PC-3 (cell line): ENCODE results near the gene RBM4B. TPM values are rescaled to one million over a fixed set of nuclear protein-coding genes. Genes with fewer than 3 reads are reported as not detected.

ENCODE experiments used
- ATAC-seq: fragments of 200-7000 bp; cut with Tn5 transposase; 2 replicates; pipeline ENCODE4 v1.9.1; 2020; ENCODE audit warnings: mild to moderate bottlenecking, moderate library complexity
- BruUV-seq: library from RNA; stranded (reverse); fragments of 400-500 nt; replicated peaks from 2 replicates; lab custom pipeline; 2021; lab: Mats Ljungman, UMichigan
- CTCF ChIA-PET: fragments of 300-600 bp; sonication (Branson Sonifier 250); formaldehyde crosslinking; loops from one replicate; lab custom pipeline; 2022; ENCODE audit warnings: antibody characterized with exemption; lab: Charles Lee
- POLR2A ChIA-PET: fragments of 300-600 bp; sonication (Branson Sonifier 250); formaldehyde crosslinking; loops from one replicate; lab custom pipeline; 2022; ENCODE audit warnings: antibody characterized with exemption; ENCODE audit not compliant: unreplicated experiment; lab: Charles Lee
- DNase-seq: peaks from one replicate; pipeline ENCODE4 v3.0.0-alpha.2; 2015
- H2AFZ ChIP-seq: fragments of 300-600 bp; sonication (generic); 2 replicates; pipeline ENCODE4 v1.6.0; 2016; ENCODE audit warnings: antibody characterized with exemption, low read length
- H3F3A ChIP-seq: fragments of 300-600 bp; sonication (generic); one replicate; pipeline ENCODE4 v1.6.0; 2017; ENCODE audit warnings: antibody characterized with exemption, low read length, control low read depth, mild to moderate bottlenecking; ENCODE audit not compliant: unreplicated experiment
- H3K27ac ChIP-seq: fragments of 300-600 bp; sonication (generic); 2 replicates; pipeline ENCODE4 v1.5.1; 2016; ENCODE audit warnings: mild to moderate bottlenecking, low read length
- H3K27me3 ChIP-seq: fragments of 300-600 bp; sonication (generic); 2 replicates; pipeline ENCODE4 v1.6.1; 2016; ENCODE audit warnings: low read length, mixed read lengths
- H3K36me3 ChIP-seq: fragments of 300-600 bp; sonication (generic); 2 replicates; pipeline ENCODE4 v1.6.1; 2016; ENCODE audit warnings: low read depth, mixed run types, low read length, mixed read lengths
- H3K4me1 ChIP-seq: fragments of 300-600 bp; sonication (generic); 2 replicates; pipeline ENCODE4 v1.5.1; 2016; ENCODE audit warnings: low read length; ENCODE audit not compliant: insufficient read depth
- H3K4me2 ChIP-seq: fragments of 300-600 bp; sonication (generic); 2 replicates; pipeline ENCODE4 v1.6.0; 2016; ENCODE audit warnings: low read length
- H3K4me3 ChIP-seq: fragments of 300-600 bp; sonication (generic); 2 replicates; pipeline ENCODE4 v1.5.1; 2016; ENCODE audit warnings: mild to moderate bottlenecking, low read length, mixed read lengths
- H3K79me2 ChIP-seq: fragments of 300-600 bp; sonication (generic); 2 replicates; pipeline ENCODE4 v1.6.1; 2017; ENCODE audit warnings: low read length, mixed read lengths
- H3K9ac ChIP-seq: fragments of 300-600 bp; sonication (generic); 2 replicates; pipeline ENCODE4 v1.6.0; 2016; ENCODE audit warnings: mild to moderate bottlenecking, low read length
- H3K9me2 ChIP-seq: fragments of 300-600 bp; sonication (generic); replicated peaks from 2 replicates; pipeline ENCODE4 v1.6.1; 2016; ENCODE audit warnings: mixed run types, low read length, mixed read lengths
- H3K9me3 ChIP-seq: fragments of 300-600 bp; sonication (generic); 2 replicates; pipeline ENCODE4 v1.6.1; 2016; ENCODE audit warnings: low read length, mixed read lengths
- H4K20me1 ChIP-seq: fragments of 300-600 bp; sonication (generic); 2 replicates; pipeline ENCODE4 v1.6.1; 2016; ENCODE audit warnings: low read length, mixed read lengths
- EZH2 ChIP-seq: fragments of 300-600 bp; sonication (generic); IDR thresholded peaks from one replicate; pipeline ENCODE4 v1.6.1; 2017; ENCODE audit warnings: antibody characterized with exemption, mild to moderate bottlenecking, low read length; ENCODE audit not compliant: unreplicated experiment
- EZH2phosphoT487 ChIP-seq: fragments of 300-600 bp; sonication (generic); IDR thresholded peaks from 2 replicates; pipeline ENCODE4 v1.6.1; 2018; ENCODE audit warnings: mild to moderate bottlenecking, antibody characterized with exemption, low read length, borderline replicate concordance
- intact Hi-C: fragments of 100-400 bp; cut with micrococcal nuclease; formaldehyde crosslinking; loops from 2 replicates; pipeline ENCODE4 v1.9.0; 2023
- total RNA-seq: library from RNA; depleted of rRNA; stranded (reverse); fragments of >200 nt; gene quantifications from 2 replicates; pipeline ENCODE4 v1.2.3, GENCODE V29; 2014
- TF ChIP-seq, protein P1 (sequence below): fragments of 300-600 bp; sonication (generic); conservative IDR thresholded peaks from 2 replicates; pipeline ENCODE4 v1.5.1; 2017; ENCODE audit warnings: antibody characterized with exemption, low read depth, mild to moderate bottlenecking, low read length

RBM4B gene
- total RNA-seq, 1 experiment from 2014 or later: 40.2 TPM

DNA sequence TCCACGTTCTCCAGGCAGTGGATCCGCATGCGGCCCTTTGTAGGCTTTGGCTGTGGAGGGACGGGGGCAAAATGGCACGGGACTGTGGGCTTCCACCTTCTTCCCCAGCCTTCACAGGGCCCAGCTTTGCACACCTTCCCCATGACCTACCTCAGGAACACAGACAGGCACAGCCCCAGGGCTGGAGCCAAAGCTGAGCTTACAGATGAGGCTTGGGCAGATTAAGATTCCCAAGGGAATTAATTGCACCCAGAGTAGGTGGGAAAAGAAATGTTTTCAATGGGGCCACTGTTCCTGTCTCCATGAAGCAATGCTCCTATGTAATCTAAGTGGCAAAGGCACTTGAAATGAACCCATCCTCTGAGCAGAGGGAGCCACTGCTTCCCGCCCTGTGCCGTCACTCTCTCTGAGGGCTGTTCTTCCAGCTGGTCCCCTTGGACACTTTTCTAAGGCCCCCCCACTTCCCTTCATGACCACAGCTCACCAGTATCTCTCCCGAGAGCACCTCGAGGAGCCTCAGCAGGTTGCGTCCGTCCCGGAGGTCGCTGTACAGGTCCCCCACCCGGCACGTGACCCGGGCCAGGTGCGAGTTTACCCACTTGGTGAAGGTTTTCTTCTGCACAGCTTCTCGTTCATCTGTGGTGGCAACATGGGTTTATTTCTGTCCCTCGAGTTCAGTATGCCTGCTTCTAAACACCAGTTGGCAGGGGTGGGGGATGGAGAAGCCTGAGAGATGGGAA is 37.8 kb upstream of the RBM4B start:
- Histone ChIP-seq H4K20me1 (no peaks in the 10 kb centered on the region), H3K36me3 (peaks cover 48% of the 10 kb centered on the region), H3F3A (no peaks in the 10 kb centered on the region), H3K4me3 (no peak overlapping the region), H3K79me2 (peaks cover 6% of the 10 kb centered on the region), H3K27me3 (no peaks in the 10 kb centered on the region), H3K9me3 (no peaks in the 10 kb centered on the region), H3K4me2 (no peak overlapping the region), H3K9me2 (no peaks in the 10 kb centered on the region), H2AFZ (no peak overlapping the region), H3K27ac (no peak overlapping the region), H3K9ac (no peak overlapping the region), H3K4me1 (peaks cover 18% of the 10 kb centered on the region)
- no peak for DNase-seq
- no TSS peak for BruUV-seq
- POLR2A ChIA-PET: no interaction called here
- intact Hi-C loops: no loop called here
- CTCF ChIA-PET: no interaction called here
- no peak for ATAC-seq
- TF ChIP-seq EZH2 (no peak), EZH2phosphoT487 (no peak)

DNA sequence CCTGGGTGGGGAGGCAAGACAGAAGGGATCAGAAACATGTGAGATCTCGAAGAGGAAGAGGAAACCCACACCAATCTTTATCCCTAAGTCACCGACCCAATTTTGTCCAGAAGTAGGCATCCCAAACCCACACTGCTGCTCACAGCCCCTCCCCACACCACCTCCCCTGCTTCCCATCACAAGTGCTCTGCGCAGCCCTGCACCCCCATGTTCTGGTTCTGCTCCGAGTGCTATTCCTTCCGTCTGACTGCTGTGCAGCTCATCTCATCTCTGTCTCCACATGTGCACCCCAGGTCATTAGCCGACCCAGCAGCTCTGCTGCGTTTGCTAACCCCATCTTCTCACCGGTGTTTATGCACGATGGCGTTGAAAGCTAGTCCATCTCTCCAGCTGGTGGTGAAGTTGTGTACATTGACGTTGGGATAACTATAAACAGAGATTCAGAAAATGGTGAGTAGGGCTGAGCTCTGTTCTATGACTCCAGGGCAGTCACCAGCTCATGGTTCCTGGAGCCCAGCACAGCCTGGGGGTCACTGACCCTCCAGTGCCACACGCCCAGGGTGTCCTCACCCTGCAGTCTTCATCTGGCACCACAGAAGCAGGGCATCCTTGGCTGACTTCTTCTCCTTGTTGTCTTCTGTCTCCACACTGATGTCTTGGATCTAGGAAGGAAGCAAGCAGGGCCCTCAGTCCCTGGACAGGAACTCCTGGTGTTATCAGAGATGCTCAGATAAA is 36.2 kb upstream of the RBM4B start:
- Histone ChIP-seq H3K4me3 (no peak overlapping the region), H3K36me3 (peaks cover 48% of the 10 kb centered on the region), H3K4me2 (no peak overlapping the region), H3K9ac (no peak overlapping the region), H2AFZ (no peak overlapping the region), H3K9me2 (no peaks in the 10 kb centered on the region), H3K9me3 (no peaks in the 10 kb centered on the region), H3K27me3 (no peaks in the 10 kb centered on the region), H3K79me2 (no peaks in the 10 kb centered on the region), H4K20me1 (no peaks in the 10 kb centered on the region), H3F3A (no peaks in the 10 kb centered on the region), H3K27ac (no peak overlapping the region), H3K4me1 (peaks cover 2% of the 10 kb centered on the region; the same call in 1 of the 2 replicates)
- no peak for TF ChIP-seq EZH2phosphoT487
- TF ChIP-seq EZH2: no peak
- TF ChIP-seq, protein P1, sequence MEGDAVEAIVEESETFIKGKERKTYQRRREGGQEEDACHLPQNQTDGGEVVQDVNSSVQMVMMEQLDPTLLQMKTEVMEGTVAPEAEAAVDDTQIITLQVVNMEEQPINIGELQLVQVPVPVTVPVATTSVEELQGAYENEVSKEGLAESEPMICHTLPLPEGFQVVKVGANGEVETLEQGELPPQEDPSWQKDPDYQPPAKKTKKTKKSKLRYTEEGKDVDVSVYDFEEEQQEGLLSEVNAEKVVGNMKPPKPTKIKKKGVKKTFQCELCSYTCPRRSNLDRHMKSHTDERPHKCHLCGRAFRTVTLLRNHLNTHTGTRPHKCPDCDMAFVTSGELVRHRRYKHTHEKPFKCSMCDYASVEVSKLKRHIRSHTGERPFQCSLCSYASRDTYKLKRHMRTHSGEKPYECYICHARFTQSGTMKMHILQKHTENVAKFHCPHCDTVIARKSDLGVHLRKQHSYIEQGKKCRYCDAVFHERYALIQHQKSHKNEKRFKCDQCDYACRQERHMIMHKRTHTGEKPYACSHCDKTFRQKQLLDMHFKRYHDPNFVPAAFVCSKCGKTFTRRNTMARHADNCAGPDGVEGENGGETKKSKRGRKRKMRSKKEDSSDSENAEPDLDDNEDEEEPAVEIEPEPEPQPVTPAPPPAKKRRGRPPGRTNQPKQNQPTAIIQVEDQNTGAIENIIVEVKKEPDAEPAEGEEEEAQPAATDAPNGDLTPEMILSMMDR: no peak
- intact Hi-C loops: no loop called here
- POLR2A ChIA-PET: no interaction called here
- BruUV-seq: no TSS peak
- no peak for ATAC-seq
- CTCF ChIA-PET: no interaction called here
- no peak for DNase-seq

DNA sequence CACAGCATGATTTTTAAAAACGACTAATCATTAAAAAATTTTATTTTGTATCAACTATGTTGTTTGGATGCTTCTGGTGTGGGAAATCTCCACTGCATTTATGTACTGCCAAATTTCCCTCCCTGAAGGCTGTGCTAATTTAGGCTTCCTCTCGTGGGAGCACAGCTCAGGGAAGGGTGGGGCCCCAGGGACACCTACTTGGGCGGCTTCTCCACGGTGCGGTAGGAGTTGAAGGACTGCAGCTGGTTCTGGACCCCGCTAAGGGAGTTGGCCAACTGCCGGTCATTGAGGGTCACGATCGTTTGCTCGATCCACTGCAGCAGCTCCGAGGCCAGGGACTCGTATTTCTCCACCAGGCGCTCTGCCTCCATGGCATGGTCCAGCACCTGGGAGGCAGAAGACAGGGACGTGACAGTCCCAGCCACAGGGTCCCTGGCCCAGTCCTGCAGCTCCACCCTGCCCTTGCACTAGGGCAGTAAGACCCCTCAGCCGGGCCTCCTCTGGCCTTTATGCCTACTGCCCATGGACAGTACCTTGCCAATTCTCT is 32.8 kb upstream of the RBM4B start:
- DNase-seq (no peak), ATAC-seq (no peak)
- no peak for TF ChIP-seq EZH2
- TF ChIP-seq, protein P1: no peak
- ChIA-PET CTCF (no interaction called here), POLR2A (no interaction called here)
- BruUV-seq: no TSS peak
- Histone ChIP-seq H4K20me1 (no peaks in the 10 kb centered on the region), H3K27me3 (no peaks in the 10 kb centered on the region), H2AFZ (no peak overlapping the region), H3K4me3 (no peak overlapping the region), H3K9me3 (no peaks in the 10 kb centered on the region), H3K36me3 (peaks cover 48% of the 10 kb centered on the region), H3K4me1 (no peaks in the 10 kb centered on the region), H3K27ac (no peak overlapping the region), H3K9me2 (no peaks in the 10 kb centered on the region), H3K4me2 (no peak overlapping the region), H3F3A (no peaks in the 10 kb centered on the region), H3K79me2 (no peaks in the 10 kb centered on the region), H3K9ac (no peak overlapping the region)
- intact Hi-C loops: no loop called here
